HEK293T (cell line): ENCODE data around the gene CIBAR2.

Source experiments
- BHLHE40 ChIP-seq: fragments of 450-650 bp; IDR thresholded peaks from 2 replicates; pipeline ENCODE4 v1.6.1; 2016; ENCODE audit warnings: mild to moderate bottlenecking, moderate library complexity, borderline replicate concordance
- ELF4 ChIP-seq: fragments of 450-650 bp; IDR thresholded peaks from 2 replicates; pipeline ENCODE4 v1.6.1; 2017; ENCODE audit warnings: antibody characterized with exemption
- FOXK2 ChIP-seq: fragments of 450-650 bp; IDR thresholded peaks from 2 replicates; pipeline ENCODE4 v1.6.1; 2016; ENCODE audit warnings: mild to moderate bottlenecking
- FOXM1 ChIP-seq: fragments of 450-650 bp; IDR thresholded peaks from 2 replicates; pipeline ENCODE4 v1.6.1; 2017; ENCODE audit warnings: mild to moderate bottlenecking, borderline replicate concordance
- HDGF ChIP-seq: fragments of 450-650 bp; IDR thresholded peaks from 2 replicates; pipeline ENCODE4 v1.6.1; 2017; ENCODE audit warnings: antibody characterized with exemption, borderline replicate concordance
- NFRKB ChIP-seq: fragments of 450-650 bp; IDR thresholded peaks from 2 replicates; pipeline ENCODE4 v1.6.1; 2016; ENCODE audit warnings: mild to moderate bottlenecking, moderate library complexity
- ZNF384 ChIP-seq: fragments of 450-650 bp; IDR thresholded peaks from 2 replicates; pipeline ENCODE4 v1.6.1; 2016

- TF ChIP-seq ELF4 (no peak), BHLHE40 (no peak), FOXK2 (no peak), FOXM1 (no peak), NFRKB (no peak), HDGF (no peak), ZNF384 (no peak)
Observed at GRCh38 chr16:85141491-85142128, 29.3 kb upstream of the CIBAR2 start.
